Common myeloid progenitor, CD34-positive (primary cell): ENCODE results near the gene SCARF1.

ENCODE experiments used
- CTCF ChIA-PET: fragments of 350-600 bp; sonication (Branson Sonifier 250); formaldehyde crosslinking; loops from one replicate; lab custom pipeline; 2021; ENCODE audit warnings: antibody characterized with exemption; lab: Charles Lee
- POLR2A ChIA-PET: fragments of 350-600 bp; sonication (Branson Sonifier 250); formaldehyde crosslinking; loops from one replicate; lab custom pipeline; 2021; ENCODE audit warnings: antibody characterized with exemption; lab: Charles Lee
- DNase-seq, 3 donors: peaks; one replicate each; pipeline versions ENCODE4 v3.0.0 to v3.0.0-alpha.2; 2013
- H3K27ac ChIP-seq, 2 experiments: 1 replicate in 1 of 2; 2 replicates in 1 of 2; pipeline ENCODE4 v1.7.0; 2013; ENCODE audit warnings: inconsistent platforms in 2 of 2, low read length in 2 of 2, mild to moderate bottlenecking in 2 of 2, low read depth in 1 of 2, moderate library complexity in 1 of 2; ENCODE audit not compliant: severe bottlenecking in 2 of 2, insufficient read depth in 1 of 2, poor library complexity in 1 of 2
- H3K27me3 ChIP-seq, 5 experiments: replicated peaks in 2 of 5; 1 replicate in 3 of 5; 2 replicates in 2 of 5; pipeline versions ENCODE4 v1.6.1 to v1.7.0; 2013; ENCODE audit warnings: low read length in 4 of 5, mild to moderate bottlenecking in 2 of 5, moderate library complexity in 2 of 5, inconsistent platforms in 1 of 5; ENCODE audit not compliant: insufficient read depth in 5 of 5, control insufficient read depth in 4 of 5
- H3K36me3 ChIP-seq, 4 experiments: 1 replicate in 2 of 4; 2 replicates in 2 of 4; pipeline versions ENCODE4 v1.6.1 to v1.7.0; 2013; ENCODE audit warnings: low read length in 3 of 4, control low read depth in 1 of 4, mild to moderate bottlenecking in 1 of 4; ENCODE audit not compliant: control insufficient read depth in 4 of 4, insufficient read depth in 4 of 4
- H3K4me1 ChIP-seq, 4 experiments: 1 replicate in 3 of 4; 2 replicates in 1 of 4; pipeline versions ENCODE4 v1.6.1 to v1.7.1; 2013; ENCODE audit warnings: low read length in 3 of 4, mild to moderate bottlenecking in 3 of 4, control low read depth in 1 of 4, inconsistent platforms in 1 of 4, moderate library complexity in 1 of 4; ENCODE audit not compliant: control insufficient read depth in 4 of 4, insufficient read depth in 4 of 4; ENCODE audit errors: control extremely low read depth in 1 of 4
- H3K4me3 ChIP-seq, 7 experiments: 1 replicate in 4 of 7; 2 replicates in 3 of 7; pipeline versions ENCODE4 v1.5.1 to v1.7.0; 2013; ENCODE audit warnings: mild to moderate bottlenecking in 7 of 7, low read length in 6 of 7, moderate library complexity in 6 of 7, inconsistent platforms in 2 of 7, low read depth in 2 of 7, control low read depth in 1 of 7; ENCODE audit not compliant: insufficient read depth in 4 of 7, control insufficient read depth in 1 of 7; ENCODE audit errors: extremely low read depth in 1 of 7
- H3K9me3 ChIP-seq, 5 experiments: 1 replicate in 4 of 5; 2 replicates in 1 of 5; pipeline versions ENCODE4 v1.6.1 to v1.7.1; 2013; ENCODE audit warnings: low read length in 4 of 5, mild to moderate bottlenecking in 2 of 5, inconsistent platforms in 1 of 5, low read depth in 1 of 5, moderate library complexity in 1 of 5; ENCODE audit not compliant: control insufficient read depth in 4 of 5, insufficient read depth in 2 of 5; ENCODE audit errors: control extremely low read depth in 1 of 5
- WGBS: methylation state at CpG from one replicate; pipeline ENCODE4 v1.1.5; 2013; ENCODE audit not compliant: insufficient coverage; 5-methylcytosine and 5-hydroxymethylcytosine counted together

SCARF1 gene

GRCh38 chr17:1592751-1593629 lies 52.5 kb downstream of the SCARF1 start:
- Histone ChIP-seq H3K36me3 (peaks cover 0 to 14% (median 0%) of the 10 kb centered on the region in 4 experiments), H3K27me3 (no peaks in the 10 kb centered on the region), H3K4me1 (peaks cover 3 to 62% (median 51%) of the 10 kb centered on the region in 4 experiments), H3K4me3 (peak overlapping the region in 3 of 7 experiments; percentile 5 to 48 (median 26)), H3K9me3 (no peaks in the 10 kb centered on the region), H3K27ac (peak overlapping the region; percentile 50 to 76)
- peak; percentile 86 to 95 (median 94) for DNase-seq
- WGBS: 11% methylated on average over 21 of the region's 25 CpGs
- ChIA-PET CTCF (interaction anchor here (0.6 to 1.5 kb wide), 3 partner anchors 16 to 334 kb away, joined by 3 to 4 read pairs (median 3); no protein-coding TSS in a partner anchor), POLR2A (interaction anchor here (0.5 to 1.6 kb wide), 6 partner anchors 13 to 67 kb away, joined by 3 to 10 read pairs (median 6); partner anchors contain the start of gene SLC43A2)

GRCh38 chr17:1591474-1592090 lies 54.0 kb downstream of the SCARF1 start:
- Histone ChIP-seq H3K9me3 (no peaks in the 10 kb centered on the region), H3K27me3 (no peaks in the 10 kb centered on the region), H3K27ac (no peak overlapping the region), H3K36me3 (peaks cover 0 to 22% (median 0%) of the 10 kb centered on the region in 4 experiments), H3K4me3 (no peak overlapping the region), H3K4me1 (peaks cover 3 to 62% (median 51%) of the 10 kb centered on the region in 4 experiments)
- no peak for DNase-seq
- WGBS: 96% methylated on average over 26 of the region's 40 CpGs
- CTCF ChIA-PET: interaction anchor here (1.2 to 1.5 kb wide), 2 partner anchors 15 to 35 kb away, joined by 3 to 4 read pairs; no protein-coding TSS in a partner anchor
- POLR2A ChIA-PET: interaction anchor here (1.3 to 1.5 kb wide), 2 partner anchors 12 to 38 kb away, joined by 6 to 10 read pairs; partner anchors contain the start of gene SLC43A2

GRCh38 chr17:1590747-1591473 lies 54.6 kb downstream of the SCARF1 start:
- DNase-seq: no peak
- Histone ChIP-seq H3K27ac (no peak overlapping the region), H3K27me3 (no peaks in the 10 kb centered on the region), H3K4me1 (peaks cover 3 to 62% (median 51%) of the 10 kb centered on the region in 4 experiments), H3K36me3 (peaks cover 0 to 24% (median 0%) of the 10 kb centered on the region in 4 experiments), H3K9me3 (no peaks in the 10 kb centered on the region), H3K4me3 (no peak overlapping the region)
- POLR2A ChIA-PET: interaction anchor here (1.5 kb wide), 1 partner anchor 14 kb away, joined by 7 read pairs; no protein-coding TSS in a partner anchor
- WGBS: 91% methylated on average over 26 of the region's 38 CpGs
- CTCF ChIA-PET: interaction anchor here (1.2 to 2.3 kb wide), 3 partner anchors 13 to 35 kb away, joined by 3 to 13 read pairs (median 3); no protein-coding TSS in a partner anchor

DNA sequence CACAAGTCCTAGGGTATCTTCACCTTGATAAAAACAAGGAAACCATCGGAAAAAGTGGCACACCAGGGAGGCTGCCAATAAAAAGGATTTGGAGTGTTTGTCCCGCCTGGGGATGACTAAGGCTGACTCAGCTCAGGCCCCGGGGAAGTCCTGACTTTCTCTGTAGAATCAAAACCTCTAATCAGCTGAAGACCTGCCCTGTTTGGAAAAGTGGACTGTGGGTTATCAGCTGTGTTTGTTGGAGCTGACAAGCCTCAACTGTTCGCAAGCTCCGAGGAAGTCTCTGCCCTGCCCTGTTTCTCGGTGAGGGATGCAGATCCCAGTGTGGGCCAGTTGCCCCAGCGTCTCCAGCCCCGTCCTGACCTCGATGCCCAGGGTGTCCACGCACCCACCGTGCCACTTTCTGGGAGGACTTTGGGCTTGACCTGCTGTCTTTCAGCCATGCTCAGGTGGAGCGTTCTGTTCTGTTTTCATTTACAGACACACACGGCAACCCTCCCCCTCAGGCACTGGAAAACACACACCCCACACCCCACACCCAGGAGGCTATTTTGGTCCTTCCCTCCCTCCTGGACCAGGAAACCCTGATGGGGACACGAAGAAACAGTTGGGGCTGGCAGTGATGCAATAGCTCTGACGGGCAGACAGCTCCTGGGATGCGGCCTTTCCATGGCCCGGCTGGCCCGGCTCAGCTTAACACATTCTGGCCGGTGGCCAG lies 55.3 kb downstream of the SCARF1 start:
- 70% methylated on average over 17 of the region's 19 CpGs for WGBS
- CTCF ChIA-PET: interaction anchor here (0.8 to 2.3 kb wide), 5 partner anchors 12 to 36 kb away, joined by 3 to 13 read pairs (median 3); no protein-coding TSS in a partner anchor
- Histone ChIP-seq H3K36me3 (peaks cover 0 to 29% (median 1%) of the 10 kb centered on the region in 4 experiments), H3K4me1 (peaks cover 3 to 60% (median 51%) of the 10 kb centered on the region in 4 experiments), H3K27me3 (no peaks in the 10 kb centered on the region), H3K27ac (no peak overlapping the region), H3K4me3 (no peak overlapping the region), H3K9me3 (no peaks in the 10 kb centered on the region)
- POLR2A ChIA-PET: interaction anchor here (0.9 to 1.5 kb wide), 2 partner anchors 13 to 18 kb away, joined by 3 to 7 read pairs; no protein-coding TSS in a partner anchor
- DNase-seq: peak in 2 of 3 donors; percentile 41 to 48

DNA sequence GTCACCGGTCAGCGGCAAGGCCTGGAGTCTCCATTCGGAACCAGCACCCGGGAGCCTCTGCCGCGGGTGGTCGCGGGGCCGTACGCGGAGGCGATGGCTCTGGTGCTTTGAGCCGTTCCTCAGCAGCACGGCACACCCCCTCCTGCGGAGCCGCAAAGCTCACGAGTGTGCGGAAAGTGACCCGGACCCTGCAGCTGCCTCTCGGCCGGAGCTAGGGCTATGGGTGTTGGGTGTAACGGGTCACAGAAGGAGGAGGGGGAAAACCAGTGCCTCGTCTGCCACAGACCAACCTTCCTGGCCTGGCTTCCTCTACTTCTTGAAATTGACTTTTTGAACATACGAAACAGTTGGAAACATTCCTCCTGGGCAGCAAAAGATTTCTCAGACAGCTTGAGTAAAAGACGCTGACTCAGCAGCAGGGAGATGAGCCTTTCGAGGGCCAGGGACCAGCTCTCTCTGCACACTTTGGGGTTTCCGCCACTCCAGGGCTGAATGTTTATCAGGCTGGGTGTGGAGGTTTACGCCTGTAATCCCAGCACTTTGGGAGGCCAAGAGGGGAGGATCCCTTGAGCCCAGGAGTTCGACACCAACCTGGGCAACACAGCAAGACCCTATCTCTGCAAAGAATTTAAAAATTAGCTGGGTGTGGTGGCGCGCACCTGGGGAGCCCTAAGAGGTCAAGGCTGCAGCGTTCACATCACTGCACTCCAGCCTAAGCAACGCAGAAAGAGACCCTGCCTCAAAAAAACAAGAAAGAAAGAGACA lies 56.5 kb downstream of the SCARF1 start:
- Histone ChIP-seq H3K4me3 (no peak overlapping the region), H3K27ac (no peak overlapping the region), H3K4me1 (peaks cover 3 to 55% (median 50%) of the 10 kb centered on the region in 4 experiments), H3K27me3 (no peaks in the 10 kb centered on the region), H3K36me3 (peaks cover 0 to 33% (median 1%) of the 10 kb centered on the region in 4 experiments), H3K9me3 (no peaks in the 10 kb centered on the region)
- POLR2A ChIA-PET: interaction anchor here (0.9 kb wide), 1 partner anchor 19 kb away, joined by 3 read pairs; no protein-coding TSS in a partner anchor
- DNase-seq: peak in 2 of 3 donors; percentile 38 to 46
- CTCF ChIA-PET: interaction anchor here (1.4 to 2.3 kb wide), 4 partner anchors 11 to 41 kb away, joined by 3 to 13 read pairs (median 7); no protein-coding TSS in a partner anchor
- 88% methylated on average over 23 of the region's 33 CpGs for WGBS
